NB4 (cell line): Measurements from ENCODE around the gene ANKRD62.

ENCODE experiments used
- MAX ChIP-seq: IDR thresholded peaks from 2 replicates; pipeline ENCODE4 v1.6.1; 2011; ENCODE audit warnings: low read depth, low read length
- MYC ChIP-seq: IDR thresholded peaks from 2 replicates; pipeline ENCODE4 v1.6.1; 2011; ENCODE audit warnings: low read depth, low read length
- POLR2A ChIP-seq: IDR thresholded peaks from 2 replicates; pipeline ENCODE4 v1.6.1; 2011; ENCODE audit warnings: mild to moderate bottlenecking; ENCODE audit not compliant: insufficient read length; ENCODE audit errors: extremely low read depth
- TF ChIP-seq, protein P1 (sequence below): IDR thresholded peaks from one replicate; pipeline ENCODE4 v1.5.1; 2012; ENCODE audit warnings: low read depth, low read length

GRCh38 chr18:12086249-12086648 lies 7.4 kb upstream of the ANKRD62 start:
- TF ChIP-seq MAX: no peak
- TF ChIP-seq, protein P1, sequence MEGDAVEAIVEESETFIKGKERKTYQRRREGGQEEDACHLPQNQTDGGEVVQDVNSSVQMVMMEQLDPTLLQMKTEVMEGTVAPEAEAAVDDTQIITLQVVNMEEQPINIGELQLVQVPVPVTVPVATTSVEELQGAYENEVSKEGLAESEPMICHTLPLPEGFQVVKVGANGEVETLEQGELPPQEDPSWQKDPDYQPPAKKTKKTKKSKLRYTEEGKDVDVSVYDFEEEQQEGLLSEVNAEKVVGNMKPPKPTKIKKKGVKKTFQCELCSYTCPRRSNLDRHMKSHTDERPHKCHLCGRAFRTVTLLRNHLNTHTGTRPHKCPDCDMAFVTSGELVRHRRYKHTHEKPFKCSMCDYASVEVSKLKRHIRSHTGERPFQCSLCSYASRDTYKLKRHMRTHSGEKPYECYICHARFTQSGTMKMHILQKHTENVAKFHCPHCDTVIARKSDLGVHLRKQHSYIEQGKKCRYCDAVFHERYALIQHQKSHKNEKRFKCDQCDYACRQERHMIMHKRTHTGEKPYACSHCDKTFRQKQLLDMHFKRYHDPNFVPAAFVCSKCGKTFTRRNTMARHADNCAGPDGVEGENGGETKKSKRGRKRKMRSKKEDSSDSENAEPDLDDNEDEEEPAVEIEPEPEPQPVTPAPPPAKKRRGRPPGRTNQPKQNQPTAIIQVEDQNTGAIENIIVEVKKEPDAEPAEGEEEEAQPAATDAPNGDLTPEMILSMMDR: no peak
- TF ChIP-seq POLR2A: no peak
- TF ChIP-seq MYC: no peak
